HG03520 (cell line): ENCODE measurements around the gene PCYT1A.
A peak's percentile ranks its signal among the peaks of the same experiment; 100 is the strongest.
"Not testable (repeated sequence)": the region's sequence is repeated elsewhere in the genome, so short reads cannot be mapped to it uniquely, and the experiment has no call there.

ENCODE experiments used
- ATAC-seq: cut with Tn5 transposase; IDR thresholded peaks from one replicate; pipeline ENCODE4 v1.9.1; 2021; ENCODE audit warnings: mild to moderate bottlenecking, moderate library complexity; ENCODE audit not compliant: unreplicated experiment

Gene PCYT1A

DNA sequence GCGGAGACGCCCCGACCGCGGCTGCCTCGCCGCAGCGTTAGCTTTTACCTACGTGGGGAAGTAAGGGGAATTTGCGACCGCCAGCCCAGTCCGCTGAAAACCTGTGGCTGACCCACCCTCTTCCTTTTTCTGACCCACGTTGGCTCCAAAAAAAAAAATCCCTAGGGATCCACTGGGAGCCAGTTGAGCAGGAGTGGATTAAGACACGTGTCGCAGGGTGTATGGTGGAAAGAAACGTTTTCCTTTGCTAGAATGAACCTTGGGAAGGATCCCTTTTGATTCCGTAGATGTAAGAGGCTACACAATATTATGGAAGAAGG, 575 bp upstream of the PCYT1A start:
- no peak for ATAC-seq

DNA sequence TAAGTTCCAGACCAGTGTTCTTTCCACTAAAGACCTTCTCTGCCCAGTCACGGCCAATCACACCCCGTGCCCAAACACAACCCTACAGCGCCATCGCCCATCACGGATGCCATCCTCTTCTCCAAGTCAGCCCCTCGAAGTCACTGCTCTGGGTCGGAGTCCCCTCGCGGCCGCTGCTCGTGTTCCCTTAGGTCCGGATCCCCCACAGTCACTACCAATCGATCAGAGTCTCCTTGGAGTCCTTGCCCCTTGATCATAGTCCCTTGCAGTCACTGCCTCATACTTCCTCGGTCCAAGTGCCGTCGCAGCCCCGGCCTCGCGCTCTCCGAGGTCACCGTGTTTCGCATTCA, 461 bp downstream of the PCYT1A start:
- ATAC-seq: no peak

DNA sequence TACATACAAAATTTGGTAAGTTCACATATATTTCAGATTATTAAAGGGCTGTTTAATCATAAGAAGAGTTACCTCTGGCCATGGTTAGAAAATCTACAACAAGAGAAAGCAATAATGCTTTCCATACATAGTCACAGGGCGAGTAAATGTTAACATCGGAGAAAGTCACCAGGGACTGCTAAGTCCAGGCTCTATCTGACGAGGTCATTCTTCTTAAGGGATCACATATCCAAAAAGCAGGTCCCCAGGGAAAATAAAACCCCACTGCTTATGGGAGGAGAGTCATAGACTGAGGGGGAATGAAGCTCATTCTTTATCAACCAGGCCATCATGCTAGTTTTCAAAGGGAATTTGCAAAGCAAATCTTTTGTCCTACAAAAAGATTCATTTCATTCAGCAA, 3.1 kb downstream of the PCYT1A start:
- no peak for ATAC-seq

DNA sequence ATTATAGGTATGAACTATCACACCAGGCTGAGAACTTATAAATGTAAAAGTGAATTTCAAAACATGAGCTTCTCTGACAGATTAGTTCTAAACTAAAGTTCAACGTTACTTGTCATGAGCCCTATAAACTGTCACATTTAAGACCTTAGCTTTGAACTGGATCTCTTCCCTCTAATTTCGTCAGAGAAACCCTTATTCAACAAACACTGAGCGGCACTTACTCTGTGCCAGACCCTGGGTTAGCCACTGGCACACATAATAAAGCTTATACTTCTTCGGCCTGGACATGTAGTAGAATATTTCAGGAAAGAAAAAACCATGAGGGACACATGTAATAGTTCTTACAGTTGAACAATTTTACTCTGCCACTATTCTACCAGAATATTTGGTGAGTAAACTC, 5.6 kb downstream of the PCYT1A start:
- no peak for ATAC-seq

DNA sequence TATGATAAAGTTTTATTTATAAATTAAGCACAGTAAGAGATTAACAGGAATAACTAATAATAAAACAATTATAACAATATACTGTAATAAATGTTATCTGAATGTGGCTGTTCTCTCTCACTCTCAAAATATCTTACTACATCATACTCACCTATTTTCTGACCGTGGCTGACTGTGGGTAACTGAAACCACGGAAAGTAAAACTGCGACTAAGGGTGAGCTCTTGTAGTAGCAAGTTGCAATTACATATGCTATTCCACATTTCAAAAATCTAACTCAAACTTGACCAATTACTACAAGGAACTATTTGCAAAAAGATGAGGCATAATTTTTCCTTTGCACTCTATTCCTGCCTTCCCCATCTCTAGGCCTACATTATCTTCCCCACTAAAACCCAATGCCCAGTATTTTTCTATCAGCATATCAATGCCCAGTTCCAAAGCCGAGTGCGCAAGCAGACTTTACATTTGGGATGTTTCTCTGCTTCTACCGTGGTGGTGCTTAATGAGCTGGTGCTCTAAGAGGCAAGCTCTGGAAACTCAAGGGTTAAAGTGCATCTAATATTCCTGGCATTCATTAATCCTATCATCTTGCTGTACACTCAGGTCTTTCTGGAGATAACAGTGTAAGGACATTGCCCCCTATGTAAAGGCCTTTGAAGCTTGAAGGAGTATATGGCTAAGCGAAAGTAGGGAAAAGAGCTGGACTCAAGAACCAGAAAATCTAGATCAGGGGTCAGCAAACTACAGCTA, 6.7 kb downstream of the PCYT1A start:
- no peak for ATAC-seq

DNA sequence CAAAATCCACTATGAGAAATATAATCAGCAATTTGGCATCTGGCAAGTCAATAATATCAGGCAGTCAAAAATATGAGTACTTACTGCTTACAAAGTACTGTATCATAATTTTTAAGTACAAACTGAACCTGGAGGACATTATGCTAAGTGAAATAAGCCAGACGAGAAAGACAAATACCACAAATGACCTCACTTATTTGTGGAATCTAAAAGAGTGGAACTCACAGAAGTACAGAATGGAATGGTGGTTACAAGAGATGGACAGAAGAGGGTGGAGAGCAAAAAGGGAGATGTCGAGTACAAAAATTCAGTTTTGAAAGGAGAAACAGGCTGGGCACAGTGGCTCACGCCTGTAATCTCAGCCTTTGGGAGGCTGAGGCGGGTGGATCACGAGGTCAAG, 12.4 kb downstream of the PCYT1A start:
- no peak for ATAC-seq

DNA sequence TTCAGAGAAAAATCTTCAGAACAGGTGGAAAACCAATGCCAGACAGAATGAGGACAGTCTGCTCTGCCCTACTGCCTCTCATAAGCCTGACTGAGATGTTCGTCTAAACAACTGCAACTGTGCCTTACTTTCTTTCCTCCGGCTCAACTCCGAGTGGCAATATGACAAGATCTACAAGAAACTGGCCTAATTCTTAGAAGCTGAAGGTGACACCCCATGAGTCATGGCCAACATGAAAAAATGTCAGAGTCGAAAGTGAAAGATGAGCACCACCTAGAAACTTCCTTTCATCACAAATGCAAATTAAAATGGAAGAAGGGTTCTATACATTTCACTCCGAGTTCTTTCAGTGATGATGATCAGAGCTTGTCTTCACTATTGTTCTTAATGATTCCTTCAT, 12.9 kb downstream of the PCYT1A start:
- peak; percentile 76 for ATAC-seq

DNA sequence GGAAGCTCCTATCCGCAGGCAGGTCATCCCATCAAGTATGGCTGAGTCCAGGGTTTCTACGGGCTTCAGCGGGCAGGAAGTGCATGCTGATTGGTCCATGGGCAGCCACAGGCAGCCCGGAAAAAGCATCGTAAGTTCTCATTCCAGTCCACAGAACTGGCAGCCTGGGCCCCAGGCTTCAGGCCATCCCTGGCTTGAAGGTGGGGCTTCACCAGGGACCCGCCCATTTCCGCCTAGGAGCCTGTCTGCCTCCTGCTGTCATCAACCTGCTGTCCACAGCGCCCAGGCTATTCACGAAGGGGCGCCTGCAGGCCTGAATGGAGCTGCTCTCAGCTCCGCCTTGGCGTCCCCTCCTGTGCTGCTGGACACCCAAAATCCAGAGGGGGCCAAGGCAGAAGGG, 13.9 kb downstream of the PCYT1A start:
- no peak for ATAC-seq

DNA sequence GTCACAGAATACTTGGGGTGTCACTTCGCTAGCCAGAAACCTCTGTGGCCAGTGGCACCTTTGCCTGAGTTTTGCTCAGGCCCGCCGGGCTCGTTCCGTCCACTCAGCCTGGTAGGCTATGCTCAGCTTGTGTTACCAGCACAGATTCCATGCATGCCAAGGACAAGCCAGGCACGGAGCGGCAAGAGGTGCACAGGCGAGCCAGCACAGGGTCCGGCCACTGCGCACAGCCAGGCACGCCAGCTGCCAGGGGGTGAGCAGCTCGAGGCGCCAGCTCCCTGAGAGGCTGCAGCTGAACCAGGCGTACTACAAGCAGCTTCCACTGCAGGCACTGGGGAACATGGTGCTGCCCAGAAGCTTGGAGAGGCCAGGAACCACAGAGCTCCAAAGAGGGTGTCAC, 14.7 kb downstream of the PCYT1A start:
- ATAC-seq: no peak

DNA sequence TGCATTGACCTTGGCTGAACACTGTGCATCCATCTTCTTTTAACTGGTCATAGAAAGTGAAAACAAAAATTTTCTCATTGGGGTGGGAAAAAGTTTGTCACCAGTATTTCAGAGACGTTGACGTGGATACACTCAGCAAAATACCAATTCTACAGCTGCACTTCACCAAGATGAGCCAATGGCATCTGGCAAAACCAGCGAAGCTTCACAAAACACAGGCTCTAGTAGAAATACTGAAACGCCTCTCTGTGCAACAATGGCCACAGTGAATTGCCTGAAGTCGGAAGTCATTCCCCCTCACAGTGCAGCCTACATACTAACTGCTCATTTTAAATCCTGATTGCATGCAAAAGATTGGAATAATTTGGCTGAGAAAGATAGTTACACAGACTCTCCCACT, 17.0 kb downstream of the PCYT1A start:
- no peak for ATAC-seq

DNA sequence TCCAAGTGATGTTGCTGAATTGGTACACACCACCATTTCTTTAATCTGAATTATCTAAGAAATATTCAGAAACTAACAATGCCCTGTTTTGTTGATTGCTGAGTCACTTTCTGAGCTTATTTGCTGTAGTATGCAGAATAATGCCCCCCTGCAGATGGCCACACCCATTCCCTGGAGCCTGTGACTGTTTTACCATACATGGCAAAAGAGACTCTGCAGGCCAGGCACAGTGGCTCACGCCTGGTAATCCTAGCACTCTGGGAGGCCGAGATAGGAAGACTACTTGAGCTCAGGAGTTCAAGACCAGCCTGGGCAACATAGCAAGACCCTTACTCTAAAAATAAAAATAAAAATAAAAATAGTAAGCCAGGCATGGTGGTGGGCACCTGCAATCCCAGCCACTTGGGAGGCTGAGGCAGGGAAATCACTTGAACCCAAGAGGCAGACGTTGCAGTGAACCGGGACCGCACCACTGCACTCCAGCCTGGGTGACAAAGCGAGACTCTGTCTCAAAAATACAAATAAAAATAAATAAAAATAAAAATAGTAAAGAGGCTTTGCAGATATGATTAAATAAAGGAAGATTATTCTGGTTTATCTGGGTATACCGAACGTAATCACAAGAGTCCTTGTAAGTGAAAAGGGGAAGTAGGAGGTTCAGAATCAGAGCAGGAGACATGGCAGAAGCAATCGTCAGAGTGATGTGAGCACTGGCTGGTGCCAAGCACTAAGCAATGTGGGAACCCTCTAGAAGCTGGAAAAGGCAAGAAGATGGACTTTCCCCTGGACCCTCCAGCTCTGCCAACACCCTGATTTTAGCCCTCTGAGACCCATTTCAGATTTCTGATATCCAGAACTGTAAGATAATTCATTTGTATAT, 19.0 kb downstream of the PCYT1A start:
- ATAC-seq: no peak

DNA sequence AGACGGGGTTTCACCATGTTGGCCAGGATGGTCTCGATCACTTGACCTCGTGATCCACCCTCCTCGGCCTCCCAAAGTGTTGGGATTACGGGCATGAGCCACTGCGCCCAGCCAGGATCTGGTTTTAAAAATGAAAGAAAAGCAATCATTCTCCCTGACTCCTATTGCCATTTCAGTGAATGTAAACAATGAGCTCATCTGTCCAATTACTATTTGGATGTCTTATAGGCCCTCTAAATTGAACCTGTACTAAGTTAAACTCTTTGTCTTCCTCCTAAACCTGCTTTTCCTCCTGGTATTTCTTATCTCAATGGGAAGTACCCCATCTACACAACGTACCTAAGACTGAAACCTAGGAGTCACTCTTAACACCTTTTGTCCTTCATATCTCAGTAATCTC, 23.7 kb downstream of the PCYT1A start:
- no peak for ATAC-seq

DNA sequence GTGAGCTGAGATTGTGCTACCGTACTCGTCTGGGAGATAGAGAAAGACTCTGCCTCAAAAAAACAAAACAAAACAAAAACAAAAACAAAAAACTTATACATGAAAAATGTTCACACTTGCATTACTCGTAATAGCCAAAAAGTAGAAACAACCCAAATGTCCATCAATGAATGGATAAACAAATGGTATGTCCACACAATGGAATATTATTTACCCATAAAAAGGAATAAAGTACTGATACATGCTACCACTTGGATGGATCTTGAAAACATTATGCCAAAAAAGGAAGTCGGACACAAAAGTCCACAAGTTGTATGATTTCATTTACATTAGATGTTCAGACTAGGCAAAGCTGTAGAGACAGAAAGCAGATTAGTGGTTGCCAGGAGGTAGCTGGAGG, 26.7 kb downstream of the PCYT1A start:
- ATAC-seq: no peak

DNA sequence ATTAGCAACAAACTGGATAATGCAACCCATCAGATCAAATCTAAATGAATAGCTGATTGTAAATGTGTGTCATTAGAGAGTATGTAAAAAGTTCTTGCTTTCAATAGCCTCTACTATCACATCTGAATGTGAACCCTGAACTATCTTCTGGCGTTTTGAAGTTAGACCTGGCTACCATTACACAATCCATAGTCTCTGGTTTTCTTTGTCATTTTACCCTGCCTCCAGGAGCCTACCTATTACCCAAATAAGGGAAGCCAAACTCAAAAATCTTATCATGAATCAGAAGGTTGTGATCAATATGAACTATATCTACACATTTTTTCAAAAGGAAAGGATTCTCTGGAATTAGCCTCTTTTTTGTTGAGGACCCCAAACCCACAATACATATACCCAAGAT, 31.8 kb downstream of the PCYT1A start:
- ATAC-seq: no peak

DNA sequence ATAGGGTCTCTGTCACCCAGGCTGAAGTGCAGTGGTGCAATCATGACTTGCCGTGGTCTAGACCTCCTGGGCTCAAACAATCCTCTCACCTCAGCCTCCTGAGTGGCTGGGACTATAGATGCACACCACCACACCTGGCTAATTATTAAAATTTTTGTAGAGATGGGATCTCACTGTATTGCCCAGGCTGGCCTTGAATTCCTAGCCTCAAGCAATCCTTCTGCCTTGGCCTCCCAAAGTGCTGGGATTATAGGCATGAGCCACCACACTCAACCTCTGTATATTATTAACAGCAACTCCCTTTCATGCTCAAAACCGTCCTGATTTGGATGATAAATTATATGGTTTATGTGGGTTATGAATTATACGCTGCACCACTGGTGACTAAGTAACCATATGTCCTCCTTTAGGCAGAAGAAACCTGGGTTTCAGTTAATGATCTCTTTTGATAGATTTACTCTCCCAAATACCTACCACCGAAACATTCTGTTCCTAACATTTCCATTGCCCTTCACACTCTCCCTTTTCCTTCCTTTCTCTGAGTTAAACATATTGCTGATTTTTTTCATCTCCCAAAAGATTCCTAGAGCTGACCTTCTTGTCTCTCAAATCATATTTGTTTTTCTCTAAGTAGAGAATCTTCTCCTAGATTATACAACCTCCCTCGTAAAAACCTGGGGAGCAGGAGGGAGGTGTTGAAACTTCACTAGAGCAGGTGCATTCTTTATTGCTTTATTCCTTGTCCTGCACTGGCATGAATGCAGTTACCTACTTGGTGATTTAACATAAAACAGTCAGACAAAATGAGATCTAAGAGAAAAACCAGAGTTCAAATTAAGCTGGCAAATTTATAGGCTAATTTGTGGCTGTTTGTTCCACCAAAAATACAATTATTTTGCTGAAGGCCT, 32.9 kb downstream of the PCYT1A start:
- no peak for ATAC-seq

DNA sequence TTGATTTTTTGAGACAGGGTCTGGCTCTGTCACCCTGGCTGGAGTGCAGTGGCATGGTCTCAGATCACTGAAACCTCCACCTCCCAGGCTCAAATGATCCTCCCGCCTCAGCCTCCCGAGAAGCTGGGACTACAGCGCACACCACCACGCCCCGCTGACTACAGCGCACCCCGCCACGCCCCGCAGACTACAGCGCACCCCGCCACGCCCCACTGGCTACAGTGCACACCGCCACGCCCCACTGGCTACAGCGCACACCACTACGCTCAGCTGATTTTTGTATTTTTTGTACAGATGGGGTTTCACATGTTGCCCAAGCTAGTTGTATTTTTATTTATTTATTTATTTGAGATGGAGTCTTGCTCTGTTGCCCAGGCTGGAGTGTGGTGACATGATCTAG, 35.6 kb downstream of the PCYT1A start:
- no peak for ATAC-seq

DNA sequence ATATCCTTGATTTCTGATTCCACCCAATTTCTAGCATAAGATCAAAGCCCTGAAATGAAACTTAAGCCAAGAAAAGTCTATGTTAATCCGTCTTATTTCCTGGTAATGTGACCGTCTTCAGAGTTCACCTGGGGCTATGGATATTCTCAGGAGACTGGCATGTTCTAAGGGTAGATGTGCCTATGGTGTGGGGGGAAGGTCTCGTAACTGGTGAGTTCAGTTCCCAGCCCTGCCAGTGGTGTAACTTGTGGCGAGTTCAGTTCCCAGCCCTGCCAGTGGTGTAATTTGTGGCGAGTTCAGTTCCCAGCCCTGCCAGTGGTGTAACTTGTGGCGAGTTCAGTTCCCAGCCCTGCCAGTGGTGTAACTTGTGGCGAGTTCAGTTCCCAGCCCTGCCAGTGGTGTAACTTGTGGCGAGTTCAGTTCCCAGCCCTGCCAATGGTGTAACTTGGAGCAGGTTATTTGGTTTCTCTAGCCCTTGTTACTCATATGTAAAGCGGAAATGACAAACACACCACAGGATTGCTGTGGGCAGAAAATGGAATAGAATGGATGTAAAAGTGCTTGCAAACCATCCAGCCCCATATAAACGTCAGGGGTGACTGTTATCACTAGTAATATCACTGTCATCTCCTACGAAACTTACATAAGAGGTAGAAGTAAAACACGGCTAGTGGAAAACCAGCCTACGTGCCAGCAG, 40.8 kb downstream of the PCYT1A start:
- ATAC-seq: no peak

DNA sequence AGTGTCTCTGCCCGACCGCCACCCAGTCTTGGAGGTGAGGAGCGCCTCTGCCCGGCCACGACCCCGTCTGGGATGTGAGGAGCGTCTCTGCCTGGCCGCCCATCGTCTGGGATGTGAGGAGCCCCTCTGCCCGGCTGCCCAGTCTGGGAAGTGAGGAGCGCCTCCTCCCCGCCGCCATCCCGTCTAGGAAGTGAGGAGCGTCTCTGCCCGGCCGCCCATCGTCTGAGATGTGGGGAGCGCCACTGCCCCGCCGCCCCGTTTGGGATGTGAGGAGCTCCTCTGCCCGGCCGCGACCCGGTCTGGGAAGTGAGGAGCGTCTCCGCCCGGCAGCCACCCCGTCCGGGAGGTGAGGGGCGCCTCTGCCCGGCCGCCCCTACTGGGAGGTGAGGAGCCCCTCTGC, 43.4 kb downstream of the PCYT1A start:
- not testable (repeated sequence) for ATAC-seq

DNA sequence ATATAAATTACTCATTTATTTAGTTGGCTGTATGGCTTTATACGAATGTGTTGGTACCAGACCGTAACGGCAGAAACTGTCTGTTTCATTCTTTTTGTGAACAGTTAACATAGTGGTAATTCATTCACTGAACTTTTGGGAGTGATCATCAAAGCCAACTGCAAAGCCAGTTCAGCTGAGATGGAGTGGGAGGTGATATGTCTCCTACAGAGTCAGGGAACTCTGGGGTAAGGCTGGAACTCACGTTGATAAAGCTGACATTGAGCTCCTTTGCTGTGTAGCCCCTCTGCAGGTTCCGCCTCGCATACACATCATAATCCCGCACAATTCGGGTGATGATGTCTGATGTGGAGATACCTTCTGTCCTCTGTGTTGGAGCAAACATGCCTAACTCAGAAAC, 45.8 kb downstream of the PCYT1A start:
- no peak for ATAC-seq

DNA sequence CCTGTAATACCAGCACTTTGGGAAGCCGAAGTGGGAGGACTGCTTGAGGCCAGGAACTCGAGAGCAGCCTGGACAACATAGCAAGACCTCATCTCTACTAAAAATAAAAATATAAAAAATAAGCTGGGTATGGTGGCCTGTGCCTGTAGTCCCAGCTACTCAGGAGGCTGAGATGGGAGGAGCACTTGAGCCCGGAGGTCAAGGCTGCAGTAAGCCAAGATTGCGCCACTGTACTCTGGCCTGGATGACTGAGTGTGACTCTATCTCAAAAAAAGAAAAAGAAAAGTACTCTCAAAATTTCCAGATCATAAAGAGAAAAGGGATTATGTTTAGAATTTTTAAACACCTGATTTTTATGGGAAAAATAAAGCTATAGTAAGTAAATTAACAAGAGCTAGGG, 47.1 kb downstream of the PCYT1A start:
- ATAC-seq: no peak
